Measurements from ENCODE around the gene PKP4. TPM values are rescaled to one million over a fixed set of nuclear protein-coding genes. Genes with fewer than 3 reads are reported as not detected.
"Not testable (repeated sequence)": the region's sequence is repeated elsewhere in the genome, so short reads cannot be mapped to it uniquely, and the experiment has no call there.

Gene PKP4
- total RNA-seq, 1 donor from 2014 or later: 142 TPM

DNA sequence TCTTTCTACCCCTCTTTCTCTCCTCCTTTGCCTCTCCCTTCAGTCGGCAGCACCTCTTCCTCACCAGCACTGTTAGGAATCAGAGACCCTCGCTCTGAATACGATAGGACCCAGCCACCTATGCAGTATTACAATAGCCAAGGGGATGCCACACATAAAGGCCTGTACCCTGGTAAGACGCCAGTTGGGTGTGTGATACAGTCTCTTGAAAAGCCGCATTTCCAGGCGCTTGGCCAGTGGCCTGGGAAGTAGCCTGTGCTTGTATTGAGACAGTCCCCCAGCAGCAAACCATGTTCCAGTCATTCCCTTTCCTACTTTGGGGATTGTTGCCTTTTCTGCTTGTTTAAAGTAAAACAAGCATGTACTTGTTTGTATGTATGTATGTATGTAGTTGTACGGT lies 219.9 kb downstream of the PKP4 start:
- no peak for DNase-seq (ENCODE audit: low spot score)

DNA sequence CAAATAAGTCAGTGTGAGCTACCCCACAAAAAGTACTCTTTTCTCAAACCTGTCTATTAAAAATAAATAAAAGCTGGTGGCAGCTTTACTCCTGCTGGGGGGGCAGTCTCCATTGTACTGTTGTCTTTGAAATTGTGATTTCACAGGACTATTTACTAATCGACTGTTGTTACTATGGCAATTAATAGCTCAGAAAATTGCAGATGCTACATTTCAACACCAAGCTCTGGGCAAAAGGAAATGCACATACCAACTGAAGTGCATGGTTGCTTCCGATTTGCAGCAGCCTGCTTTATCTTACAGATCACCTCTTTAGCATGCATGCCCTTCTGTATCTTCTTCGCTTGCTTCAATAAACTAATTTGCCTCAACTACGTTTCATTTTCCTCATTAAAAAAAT lies 220.8 kb downstream of the PKP4 start:
- DNase-seq (ENCODE audit: low spot score): no peak

DNA sequence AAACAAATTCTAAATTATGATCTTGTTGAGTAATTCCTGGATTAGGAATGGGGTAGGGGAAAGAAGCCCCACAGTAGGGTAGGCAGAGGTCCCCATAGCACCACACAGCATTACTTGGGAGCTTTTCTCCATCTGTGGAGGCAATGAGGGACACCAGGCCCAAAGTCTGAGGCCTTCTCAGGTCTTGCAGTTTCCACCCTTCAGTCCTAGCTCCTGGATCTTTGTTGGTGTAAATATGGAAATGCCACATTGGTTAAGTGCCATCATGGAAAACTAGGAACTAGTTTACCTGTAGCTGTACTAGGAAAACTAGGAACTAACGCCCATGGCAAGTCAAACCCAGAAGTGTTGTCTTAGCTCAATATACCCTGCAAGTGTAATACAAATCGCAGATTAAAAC lies 225.1 kb downstream of the PKP4 start:
- DNase-seq (ENCODE audit: low spot score): no peak

DNA sequence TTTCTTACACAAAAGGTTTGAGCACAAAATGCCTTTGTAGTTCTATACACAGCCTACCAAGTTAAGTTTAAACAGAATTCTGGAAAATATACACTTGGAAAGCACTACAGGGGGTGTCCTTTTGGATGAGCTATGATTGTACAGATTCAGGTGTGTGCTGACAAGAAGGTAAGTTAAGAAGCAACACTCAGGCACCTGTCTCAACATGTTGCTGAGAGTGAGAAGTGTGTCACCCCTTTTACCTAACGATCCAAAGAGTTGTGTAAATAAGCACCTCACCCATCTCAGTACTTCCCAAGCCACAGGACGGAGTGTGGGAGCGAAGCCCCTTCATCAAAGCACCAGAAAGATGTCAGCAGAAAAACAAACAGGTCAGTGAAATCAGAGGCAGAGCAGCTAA lies 228.9 kb downstream of the PKP4 start:
- no peak for DNase-seq (ENCODE audit: low spot score)

DNA sequence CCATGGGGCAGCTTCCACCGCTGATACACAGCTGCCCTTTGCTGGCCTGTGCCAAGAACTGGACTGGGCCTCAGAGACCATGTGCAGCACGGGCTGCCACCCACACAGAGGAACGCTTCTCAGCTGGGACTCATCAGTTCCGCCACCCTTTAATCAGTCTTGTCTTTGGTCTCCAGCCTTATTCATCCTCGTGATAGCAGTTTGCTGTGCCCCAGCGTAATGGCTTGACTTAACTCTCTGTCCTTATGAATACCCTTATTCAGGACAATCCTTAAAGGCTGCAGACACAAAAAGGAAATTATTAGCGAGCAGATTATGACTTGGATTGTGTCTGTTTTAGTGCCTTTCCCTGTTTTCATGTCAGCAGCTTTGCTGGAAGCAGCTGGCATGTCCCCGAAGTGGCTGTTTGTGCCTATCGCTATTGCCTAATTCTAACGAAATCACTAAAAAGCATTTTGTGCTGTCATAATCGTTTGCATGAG lies 229.5 kb downstream of the PKP4 start:
- DNase-seq (ENCODE audit: low spot score): no peak

DNA sequence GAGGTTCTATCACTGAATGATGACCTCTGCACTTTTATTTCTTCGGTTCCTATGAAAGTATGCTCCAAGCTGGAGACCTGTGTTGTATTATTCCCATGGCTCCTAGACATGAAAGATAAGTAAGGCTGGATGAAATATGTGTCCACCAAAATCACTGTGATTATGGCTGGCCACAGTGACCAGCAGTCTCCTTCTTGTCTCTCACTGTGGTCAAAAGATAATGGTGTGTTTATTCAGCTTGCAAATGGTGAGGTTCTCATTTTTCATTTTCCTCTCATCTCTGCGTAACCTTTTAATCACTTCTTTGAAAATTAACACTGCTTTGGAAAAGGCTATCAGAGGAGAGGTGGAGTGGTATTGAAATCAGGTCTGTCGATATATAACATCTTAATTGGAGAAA lies 230.6 kb downstream of the PKP4 start:
- no peak for DNase-seq (ENCODE audit: low spot score)

DNA sequence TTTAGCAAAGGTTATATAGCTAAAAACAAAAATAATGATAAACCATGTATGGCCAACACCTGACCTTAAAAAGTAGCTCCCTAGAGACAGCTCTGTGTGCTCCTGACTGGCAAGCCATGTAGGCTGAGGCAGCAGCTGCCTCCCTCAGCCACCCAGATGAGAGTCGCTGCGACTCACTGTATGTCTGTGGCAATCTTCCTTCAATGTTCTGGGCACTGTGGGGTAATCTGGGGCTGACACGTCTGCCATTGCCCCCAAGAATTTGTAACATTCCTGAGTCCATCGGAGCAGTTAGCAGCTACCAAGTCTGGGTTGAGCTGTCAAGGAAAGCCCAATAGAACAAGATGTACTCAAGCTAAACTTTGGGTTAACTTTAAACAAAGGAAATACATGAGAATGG lies 232.0 kb downstream of the PKP4 start:
- DNase-seq (ENCODE audit: low spot score): no peak

DNA sequence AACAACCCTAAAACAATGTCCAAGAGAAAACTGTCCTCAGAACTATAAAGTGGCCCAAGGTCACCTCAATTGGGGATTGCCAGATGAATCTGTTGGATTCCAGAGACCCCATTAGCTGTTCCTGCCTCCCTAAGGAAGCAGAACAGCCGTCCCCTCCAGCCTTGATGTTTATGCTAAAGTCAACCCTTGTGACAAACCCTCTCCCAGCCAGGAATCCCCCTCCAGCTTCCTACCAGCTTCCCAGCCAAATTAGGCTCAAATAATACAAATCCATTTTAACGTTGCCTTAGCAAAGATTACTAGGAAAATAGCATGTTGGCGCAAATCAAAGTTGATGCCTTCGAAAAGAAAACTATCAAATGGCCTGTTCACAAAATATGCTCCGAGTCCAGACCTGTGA lies 232.6 kb downstream of the PKP4 start:
- no peak for DNase-seq (ENCODE audit: low spot score)

DNA sequence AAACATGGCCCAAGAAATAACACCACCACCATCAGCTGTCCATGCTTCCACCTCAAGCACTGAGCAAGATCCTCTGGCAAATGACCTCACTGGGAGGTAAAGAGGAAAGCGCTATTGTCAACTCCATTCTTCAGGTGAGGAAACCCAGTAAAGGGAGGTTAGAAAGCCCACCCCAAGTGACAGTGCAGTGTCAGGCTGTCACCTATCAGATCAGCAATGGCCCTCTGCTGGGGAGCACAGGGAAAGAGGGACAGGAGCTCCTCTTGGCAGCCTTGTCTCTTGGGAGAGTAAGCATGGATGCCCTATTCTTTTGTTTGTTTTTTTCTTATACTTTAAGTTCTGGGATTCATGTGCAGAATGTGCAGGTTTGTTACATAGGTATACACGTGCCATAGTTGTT lies 234.1 kb downstream of the PKP4 start:
- no peak for DNase-seq (ENCODE audit: low spot score)

DNA sequence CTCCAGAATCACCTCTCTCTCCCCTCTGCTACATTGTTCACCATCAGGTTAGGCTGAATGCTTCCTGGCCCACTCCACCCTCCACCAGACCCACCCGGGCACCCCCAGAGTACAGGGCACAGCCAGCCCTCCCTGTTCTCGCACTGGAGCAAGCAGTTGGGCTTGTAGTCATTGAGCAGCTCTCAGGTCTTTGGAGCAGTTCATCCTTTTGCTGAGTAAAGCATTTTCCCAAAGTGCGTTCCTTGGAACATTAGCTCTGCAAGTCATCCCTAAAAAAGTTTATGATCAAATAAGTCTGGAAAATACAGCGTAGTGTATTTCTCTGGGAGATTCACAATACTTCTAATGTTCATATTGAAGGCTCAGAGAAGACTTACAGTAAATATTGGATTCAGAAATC lies 234.9 kb downstream of the PKP4 start:
- DNase-seq (ENCODE audit: low spot score): no peak

DNA sequence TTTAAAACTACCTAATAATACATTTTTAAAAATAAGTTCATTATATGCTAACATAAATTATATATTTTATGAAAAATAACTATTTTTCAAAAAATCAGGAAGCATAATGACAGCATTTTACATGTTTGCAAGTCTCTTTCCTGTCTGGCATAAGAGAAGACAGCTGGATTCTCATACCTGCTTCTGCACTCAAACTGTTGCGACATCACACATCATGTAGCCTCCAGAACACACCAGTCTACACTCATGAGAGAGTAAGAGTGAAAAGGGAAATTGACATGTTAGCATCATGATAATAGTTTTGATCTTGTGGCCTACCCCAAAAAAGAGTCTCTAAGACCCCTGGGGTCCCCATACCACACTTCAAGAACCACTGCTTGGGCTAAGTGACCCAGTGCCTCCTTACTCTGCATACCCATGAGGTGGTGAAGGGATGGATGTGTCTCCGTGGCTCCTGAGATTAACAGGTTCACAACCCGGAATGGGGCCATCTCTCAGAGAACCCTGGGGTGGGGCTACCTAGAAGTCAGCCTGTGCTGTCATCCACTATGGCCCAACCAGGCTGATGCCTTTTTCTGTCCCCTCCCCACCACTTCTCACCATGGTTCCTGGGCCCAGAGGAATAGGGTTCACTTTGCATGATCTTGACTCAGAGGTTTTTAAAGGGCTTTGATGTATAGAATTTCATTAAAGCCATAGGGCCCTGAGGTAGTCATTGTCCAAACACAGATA lies 235.8 kb downstream of the PKP4 start:
- no peak for DNase-seq (ENCODE audit: low spot score)

DNA sequence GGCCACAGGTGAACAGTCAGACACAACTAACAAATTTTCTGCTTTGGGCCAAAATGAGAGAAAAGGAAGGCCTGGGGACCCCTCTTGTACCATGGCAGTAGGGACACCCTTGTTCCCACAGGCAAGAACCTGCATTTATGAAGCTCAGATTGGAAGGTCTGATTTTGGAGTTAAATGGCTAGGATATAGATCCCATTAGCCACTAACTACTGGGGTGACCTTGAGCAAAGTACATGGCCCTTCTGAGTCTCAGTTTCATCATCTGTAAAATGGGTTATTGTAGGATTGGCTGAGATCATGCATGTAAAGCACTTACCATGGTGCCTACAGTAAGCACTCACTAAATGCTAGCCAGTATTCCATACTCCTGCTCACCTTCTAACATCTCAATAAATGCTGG lies 236.7 kb downstream of the PKP4 start:
- DNase-seq (ENCODE audit: low spot score): no peak

DNA sequence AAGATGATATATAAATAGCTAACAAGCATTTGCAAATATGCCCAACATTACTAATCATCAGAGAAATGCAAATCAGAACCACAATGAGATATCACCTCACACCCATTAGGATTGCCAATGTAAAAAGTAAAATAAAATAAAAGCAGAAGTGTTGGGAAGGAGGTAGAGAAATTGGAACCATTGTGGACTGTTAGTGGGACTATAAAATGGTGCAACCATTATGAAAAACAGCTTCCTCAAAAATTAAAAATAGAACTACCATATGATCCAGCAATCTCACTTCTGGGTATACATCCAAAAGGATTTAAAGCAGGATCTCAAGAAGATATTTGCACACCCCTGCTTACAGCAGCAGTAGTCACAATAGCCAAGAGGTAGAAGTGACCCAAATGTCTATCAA lies 238.6 kb downstream of the PKP4 start:
- no peak for DNase-seq (ENCODE audit: low spot score)

DNA sequence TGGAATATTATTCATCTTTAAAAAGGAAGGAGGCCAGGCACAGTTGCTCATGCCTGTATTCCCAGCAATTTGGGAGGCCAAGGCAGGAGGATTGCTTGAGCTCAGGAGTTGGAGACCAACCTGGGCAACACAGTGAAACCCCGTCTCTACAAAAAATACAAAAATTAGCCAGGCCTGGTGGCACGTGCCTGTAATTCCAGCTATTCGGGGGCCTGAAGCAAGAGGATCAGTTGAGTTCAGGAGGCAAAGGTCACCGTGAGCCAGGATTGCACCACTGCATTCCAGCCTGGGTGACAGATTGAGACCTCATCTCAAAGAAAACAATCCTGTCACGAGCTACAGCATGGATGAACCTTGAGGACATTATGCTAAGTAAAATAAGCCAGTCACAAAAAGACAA lies 239.0 kb downstream of the PKP4 start:
- not testable (repeated sequence) for DNase-seq (ENCODE audit: low spot score)

DNA sequence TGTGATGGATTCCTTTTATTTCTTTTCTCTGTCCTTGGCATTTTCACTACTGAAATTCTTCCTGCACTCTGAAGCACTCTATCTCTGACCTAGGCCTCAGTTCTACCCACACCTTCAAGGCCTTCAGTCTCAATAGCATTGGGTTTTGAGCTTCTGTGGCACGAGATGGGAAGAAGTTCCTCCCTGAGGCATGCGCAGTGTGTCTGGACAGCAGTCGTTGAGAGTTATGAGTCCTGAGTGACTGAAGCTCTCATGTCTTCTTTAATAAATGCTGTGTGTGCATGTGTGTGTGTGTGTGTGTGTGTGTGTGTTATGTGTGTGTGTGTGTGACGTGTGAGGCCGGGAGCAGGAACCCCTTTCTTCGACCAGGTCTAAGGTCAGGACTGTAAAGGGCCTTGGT lies 242.6 kb downstream of the PKP4 start:
- DNase-seq (ENCODE audit: low spot score): no peak

DNA sequence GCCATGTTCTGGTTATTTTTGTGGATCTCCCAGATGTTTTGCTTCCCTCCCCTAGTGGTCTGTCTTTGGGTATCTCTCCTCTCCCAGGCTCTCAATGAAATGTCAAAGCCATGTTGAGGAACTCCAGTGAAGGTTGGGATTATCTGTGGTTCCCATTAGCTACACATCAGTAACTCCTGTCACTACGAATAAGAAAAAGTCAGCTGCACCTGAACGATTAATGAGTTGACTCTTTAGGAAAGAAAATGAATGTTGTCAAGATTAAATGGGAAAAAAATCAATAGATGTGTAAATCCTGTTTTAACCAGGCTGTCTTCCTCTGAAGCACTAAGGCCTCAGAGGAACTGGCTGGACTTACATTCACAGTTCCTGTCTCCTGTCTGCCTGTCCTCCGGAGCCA lies 244.3 kb downstream of the PKP4 start:
- DNase-seq (ENCODE audit: low spot score): no peak

DNA sequence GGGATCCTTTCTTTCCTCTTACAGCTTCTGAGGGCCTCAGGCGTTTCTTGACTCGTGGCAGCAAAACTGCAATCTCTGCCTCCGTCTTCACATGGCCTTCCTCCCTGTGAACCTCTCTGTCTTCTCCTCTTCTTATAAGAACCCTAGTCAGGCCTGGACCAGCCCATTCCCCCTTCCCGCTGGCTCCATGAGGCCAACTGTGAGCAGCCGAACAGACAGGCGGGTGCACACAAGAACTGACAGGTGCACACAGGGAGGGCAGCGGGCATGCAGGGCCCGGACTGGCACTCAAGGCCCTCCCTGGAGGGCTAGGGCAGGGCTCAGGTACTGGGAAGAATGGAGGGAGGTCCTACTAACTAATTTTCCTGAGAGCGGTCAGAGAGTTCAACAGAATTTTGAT lies 246.0 kb downstream of the PKP4 start:
- DNase-seq (ENCODE audit: low spot score): no peak

DNA sequence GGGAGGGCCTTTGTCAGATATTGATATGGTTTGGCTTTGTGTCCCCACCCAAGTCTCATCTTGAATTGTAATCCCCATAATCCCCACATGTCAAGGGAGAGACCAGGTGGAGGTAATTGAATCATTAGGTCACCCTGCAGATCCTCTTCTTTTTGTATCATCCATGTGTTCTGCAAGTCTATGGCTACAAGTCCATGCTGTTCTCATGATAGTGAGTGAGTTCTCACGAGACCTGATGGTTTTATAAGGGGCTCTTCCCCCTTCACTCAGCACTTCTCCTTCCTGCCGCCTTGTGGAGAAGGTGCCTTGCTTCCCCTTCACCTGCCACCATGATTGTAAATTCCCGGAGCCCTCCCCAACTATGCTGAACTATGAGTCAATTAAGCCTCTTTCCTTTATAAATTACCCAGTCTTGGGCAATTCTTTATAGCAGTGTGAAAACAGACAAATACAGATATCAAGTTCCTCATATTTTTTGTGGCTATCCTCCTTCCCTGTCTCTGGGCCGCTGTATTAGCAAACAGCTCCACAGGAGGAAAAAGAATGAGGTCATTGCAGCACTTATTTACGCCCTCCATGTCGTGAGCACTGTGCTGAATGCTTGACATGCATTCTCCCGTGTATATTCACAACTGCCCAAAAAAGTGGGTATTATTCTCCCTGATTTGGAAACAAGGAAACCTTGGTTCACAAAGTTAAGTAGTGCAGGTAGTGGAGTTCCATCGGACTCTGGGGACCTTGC lies 248.1 kb downstream of the PKP4 start:
- not testable (repeated sequence) for DNase-seq (ENCODE audit: low spot score)

DNA sequence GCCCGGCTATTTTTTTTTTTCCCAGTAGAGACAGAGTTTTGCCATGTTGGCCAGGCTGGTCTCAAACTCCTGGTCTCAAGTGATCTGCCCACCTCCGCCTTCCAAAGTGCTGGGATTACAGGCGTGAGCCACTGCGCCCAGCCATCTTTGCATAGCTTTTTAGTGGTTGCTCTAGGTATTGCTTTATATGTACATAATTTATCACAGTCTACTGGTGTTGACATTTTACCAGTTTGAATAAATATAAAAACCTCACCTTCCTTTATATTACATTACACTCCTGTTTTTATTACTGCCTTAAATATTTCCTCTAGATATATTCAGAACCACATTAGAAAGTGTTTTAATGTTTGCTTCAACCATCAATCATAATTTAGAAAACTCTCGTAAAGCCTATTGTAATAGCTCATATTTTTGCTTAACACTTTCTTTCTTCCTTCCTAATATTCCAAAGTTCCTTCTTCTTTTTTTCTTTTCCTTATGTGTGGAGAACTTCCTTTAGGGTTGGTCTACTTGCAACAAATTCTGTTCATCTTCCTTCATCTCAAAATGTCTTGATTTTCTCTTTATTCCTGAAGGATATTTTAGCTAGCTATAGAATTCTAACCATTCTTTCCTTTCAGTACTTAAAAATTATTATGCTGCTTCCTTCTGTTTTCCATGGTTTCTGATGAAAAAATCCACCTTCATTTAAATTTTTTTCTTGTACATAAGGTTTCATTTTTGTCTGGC lies 256.2 kb downstream of the PKP4 start:
- no peak for DNase-seq (ENCODE audit: low spot score)

DNA sequence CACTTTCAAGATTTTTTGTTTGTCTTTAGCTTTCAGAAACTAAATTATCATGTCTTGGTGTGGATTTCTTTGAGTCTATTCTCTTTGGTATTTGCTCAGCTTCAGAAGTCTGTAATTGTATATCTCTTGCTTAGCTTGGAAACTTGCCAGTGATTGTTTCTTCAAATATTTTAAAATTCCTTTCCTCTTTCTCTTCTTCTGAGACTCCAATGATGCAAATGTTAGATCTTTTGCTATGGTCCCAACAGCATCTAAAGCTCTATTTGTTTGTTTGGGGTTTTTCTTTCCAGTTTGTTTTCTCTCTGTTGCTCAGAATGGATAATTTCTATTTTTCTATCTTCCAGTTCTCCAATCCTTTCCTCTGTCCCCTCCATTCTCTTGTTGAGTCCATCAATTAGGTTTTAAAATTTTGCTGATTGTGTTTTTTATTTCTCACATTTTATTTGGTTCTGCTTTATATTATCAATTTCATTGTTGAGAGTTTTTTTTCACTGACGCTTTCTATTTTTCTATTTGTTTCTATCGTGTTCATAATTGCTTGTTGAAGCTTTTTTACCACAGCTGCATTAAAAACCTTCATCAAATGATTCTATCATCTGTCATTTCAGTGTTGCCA lies 256.9 kb downstream of the PKP4 start:
- DNase-seq (ENCODE audit: low spot score): no peak

DNA sequence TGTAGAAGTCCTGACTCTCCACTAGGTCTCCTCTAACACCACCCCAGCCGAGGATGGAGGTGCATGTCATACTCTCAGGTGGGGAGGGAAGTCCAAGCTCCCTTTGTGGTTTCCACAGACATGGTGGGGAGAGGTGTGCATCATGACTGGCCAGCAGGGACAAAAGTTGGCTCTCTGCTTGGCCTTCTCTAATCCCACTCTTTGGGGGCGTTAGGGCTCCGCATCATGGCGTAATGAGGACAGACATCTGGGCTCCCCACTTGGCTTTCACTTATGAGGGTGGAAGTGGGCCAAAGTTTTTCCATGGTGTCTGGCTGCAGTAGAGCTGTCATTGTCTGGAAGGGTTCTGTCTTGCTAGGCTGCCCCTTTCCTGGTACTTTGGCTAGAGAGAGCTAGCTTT lies 257.7 kb downstream of the PKP4 start:
- no peak for DNase-seq (ENCODE audit: low spot score)

DNA sequence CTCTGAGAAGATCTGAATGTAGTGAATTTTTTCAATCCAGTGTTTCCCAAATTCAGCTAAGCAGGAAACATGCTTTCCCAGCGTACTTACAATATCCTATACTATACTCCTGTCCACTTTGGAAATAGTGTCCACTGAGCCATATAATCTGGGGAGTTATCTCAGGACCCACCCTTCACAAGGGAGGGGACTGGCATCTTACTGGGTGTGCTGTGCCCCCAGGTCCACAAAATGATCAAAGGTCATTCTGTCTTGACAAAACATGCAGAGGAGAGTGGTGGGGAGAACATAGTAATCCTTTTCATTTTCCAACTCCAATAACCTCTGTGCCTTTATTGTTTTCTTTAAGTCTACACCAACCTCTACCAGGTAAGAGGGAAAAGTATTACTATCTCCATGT lies 258.6 kb downstream of the PKP4 start:
- no peak for DNase-seq (ENCODE audit: low spot score)
